Mesenchymal stem cell (in vitro differentiated cells and primary cell): ENCODE results near the gene PICALM.
A peak's percentile ranks its signal among the peaks of the same experiment; 100 is the strongest.
"Not testable (repeated sequence)": the region's sequence is repeated elsewhere in the genome, so short reads cannot be mapped to it uniquely, and the experiment has no call there.

Source experiments
- DNase-seq: peaks from one replicate; pipeline ENCODE4 v3.0.0-alpha.2; 2013
- H2AFZ ChIP-seq: one replicate; pipeline ENCODE4 v1.6.1; 2013; ENCODE audit warnings: low read depth, mild to moderate bottlenecking, control low read depth, inconsistent platforms, low read length, moderate library complexity
- H2AK5ac ChIP-seq: 2 replicates; pipeline ENCODE4 v1.6.1; 2013; ENCODE audit warnings: low read length, moderate library complexity, mild to moderate bottlenecking, inconsistent platforms; ENCODE audit not compliant: severe bottlenecking
- H2BK120ac ChIP-seq: one replicate; pipeline ENCODE4 v1.6.1; 2013; ENCODE audit warnings: low read depth, mild to moderate bottlenecking, inconsistent platforms, low read length, moderate library complexity
- H2BK12ac ChIP-seq, 2 experiments: one replicate each; pipeline ENCODE4 v1.6.1; 2013; ENCODE audit warnings: inconsistent platforms in 2 of 2, low read length in 2 of 2, mild to moderate bottlenecking in 2 of 2, moderate library complexity in 2 of 2, control low read depth in 1 of 2
- H2BK15ac ChIP-seq: one replicate; pipeline ENCODE4 v1.6.1; 2013; ENCODE audit warnings: mild to moderate bottlenecking, low read depth, inconsistent platforms; ENCODE audit not compliant: poor library complexity, severe bottlenecking
- H2BK5ac ChIP-seq: 2 replicates; pipeline ENCODE4 v1.6.1; 2013; ENCODE audit warnings: low read depth, mild to moderate bottlenecking, low read length, control low read depth, inconsistent platforms; ENCODE audit not compliant: poor library complexity, severe bottlenecking
- H3K14ac ChIP-seq, 2 experiments: one replicate each; pipeline ENCODE4 v1.6.1; 2013; ENCODE audit warnings: inconsistent platforms in 2 of 2, low read length in 2 of 2, control low read depth in 1 of 2, mild to moderate bottlenecking in 1 of 2, moderate library complexity in 1 of 2
- H3K18ac ChIP-seq, 2 experiments: one replicate each; pipeline ENCODE4 v1.6.1; 2013; ENCODE audit warnings: inconsistent platforms in 2 of 2, low read length in 2 of 2, control low read depth in 1 of 2, low read depth in 1 of 2, mild to moderate bottlenecking in 1 of 2
- H3K23ac ChIP-seq, 2 experiments: one replicate each; pipeline ENCODE4 v1.6.1; 2013; ENCODE audit warnings: inconsistent platforms in 2 of 2, low read length in 2 of 2, mild to moderate bottlenecking in 2 of 2, moderate library complexity in 2 of 2, control low read depth in 1 of 2
- H3K27ac ChIP-seq: 2 replicates; pipeline ENCODE4 v1.5.1; 2013; ENCODE audit warnings: mild to moderate bottlenecking, moderate library complexity, low read length, control low read depth, inconsistent platforms; ENCODE audit not compliant: poor library complexity, severe bottlenecking
- H3K27me3 ChIP-seq, 2 experiments: 2 replicates each; pipeline versions ENCODE4 v1.6.1 to v1.7.0; 2013; ENCODE audit warnings: low read length in 2 of 2, mild to moderate bottlenecking in 2 of 2, moderate library complexity in 2 of 2, control low read depth in 1 of 2, inconsistent platforms in 1 of 2; ENCODE audit not compliant: control insufficient read depth in 1 of 2, insufficient read depth in 1 of 2
- H3K36me3 ChIP-seq, 2 experiments: 2 replicates each; pipeline versions ENCODE4 v1.6.1 to v1.7.0; 2013; ENCODE audit warnings: low read length in 2 of 2, control low read depth in 1 of 2, inconsistent platforms in 1 of 2, low read depth in 1 of 2, mild to moderate bottlenecking in 1 of 2; ENCODE audit not compliant: insufficient read depth in 2 of 2, control insufficient read depth in 1 of 2
- H3K4ac ChIP-seq, 2 experiments: one replicate each; pipeline ENCODE4 v1.6.1; 2013; ENCODE audit warnings: inconsistent platforms in 2 of 2, low read length in 2 of 2, mild to moderate bottlenecking in 2 of 2, moderate library complexity in 2 of 2, control low read depth in 1 of 2, low read depth in 1 of 2
- H3K4me1 ChIP-seq: 2 replicates; pipeline ENCODE4 v1.6.1; 2013; ENCODE audit warnings: low read depth, low read length, control low read depth; ENCODE audit not compliant: control insufficient read depth, insufficient read depth
- H3K4me2 ChIP-seq: 2 replicates; pipeline ENCODE4 v1.6.1; 2013; ENCODE audit warnings: low read length, mild to moderate bottlenecking, inconsistent platforms; ENCODE audit not compliant: poor library complexity, severe bottlenecking
- H3K4me3 ChIP-seq, 2 experiments: 2 replicates each; pipeline versions ENCODE4 v1.5.1 to v1.7.0; 2013; ENCODE audit warnings: low read length in 2 of 2, mild to moderate bottlenecking in 2 of 2, control low read depth in 1 of 2, low read depth in 1 of 2; ENCODE audit not compliant: insufficient read depth in 1 of 2
- H3K79me1 ChIP-seq: replicated peaks from 2 replicates; pipeline ENCODE4 v1.6.1; 2013; ENCODE audit warnings: mild to moderate bottlenecking, control low read depth, low read length, inconsistent platforms; ENCODE audit not compliant: poor library complexity, severe bottlenecking
- H3K9ac ChIP-seq: 2 replicates; pipeline ENCODE4 v1.7.0; 2013; ENCODE audit warnings: mild to moderate bottlenecking, low read length, moderate library complexity
- H3K9me3 ChIP-seq: 2 replicates; pipeline ENCODE4 v1.7.0; 2013; ENCODE audit warnings: mild to moderate bottlenecking, low read length; ENCODE audit not compliant: control insufficient read depth
- H4K8ac ChIP-seq: one replicate; pipeline ENCODE4 v1.6.1; 2013; ENCODE audit warnings: inconsistent platforms, mild to moderate bottlenecking, low read length, moderate library complexity
- H4K91ac ChIP-seq: one replicate; pipeline ENCODE4 v1.6.1; 2013; ENCODE audit warnings: mild to moderate bottlenecking, low read length, inconsistent platforms
- WGBS: methylation state at CpG from one replicate; pipeline ENCODE4 v1.1.7; 2013; ENCODE audit warnings: mixed read lengths; 5-methylcytosine and 5-hydroxymethylcytosine counted together

Gene PICALM

DNA sequence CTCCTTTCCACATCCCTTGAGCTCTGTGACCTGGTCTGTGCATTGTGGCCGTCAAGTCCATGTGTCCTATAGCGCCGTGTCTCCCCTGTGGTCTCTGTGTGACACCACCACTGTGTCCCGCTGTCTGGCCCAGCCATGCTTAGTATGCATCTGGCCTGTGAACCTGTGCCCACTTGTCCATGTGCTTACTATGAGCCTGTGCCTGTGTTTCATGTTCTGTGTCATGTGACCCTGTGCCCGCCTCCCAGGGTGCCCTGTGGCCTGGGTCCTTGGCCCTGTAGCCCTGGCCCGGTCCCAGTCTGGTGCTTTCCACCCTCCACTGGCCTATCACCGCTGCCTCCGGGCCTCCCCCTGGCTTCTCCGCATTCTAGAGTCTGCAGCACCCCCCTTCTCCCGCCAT, 133.1 kb downstream of the PICALM start:
- Histone ChIP-seq H3K23ac (no peak overlapping the region), H3K14ac (no peak overlapping the region), H3K4me1 (no peaks in the 10 kb centered on the region), H4K91ac (no peak overlapping the region), H3K9ac (no peak overlapping the region), H2BK5ac (no peak overlapping the region), H3K36me3 (peaks cover 0 to 7% of the 10 kb centered on the region in 2 experiments), H3K79me1 (no peaks in the 10 kb centered on the region), H3K27ac (no peak overlapping the region), H3K4me3 (no peak overlapping the region), H2AFZ (no peak overlapping the region), H4K8ac (no peak overlapping the region), H3K27me3 (no peaks in the 10 kb centered on the region), H3K4ac (no peak overlapping the region), H3K4me2 (no peak overlapping the region), H2BK12ac (no peak overlapping the region), H2BK120ac (no peak overlapping the region), H2AK5ac (no peak overlapping the region), H3K18ac (no peak overlapping the region), H2BK15ac (no peak overlapping the region), H3K9me3 (no peaks in the 10 kb centered on the region)
- WGBS: 95% methylated on average over 10 of the region's 10 CpGs
- DNase-seq: no peak

DNA sequence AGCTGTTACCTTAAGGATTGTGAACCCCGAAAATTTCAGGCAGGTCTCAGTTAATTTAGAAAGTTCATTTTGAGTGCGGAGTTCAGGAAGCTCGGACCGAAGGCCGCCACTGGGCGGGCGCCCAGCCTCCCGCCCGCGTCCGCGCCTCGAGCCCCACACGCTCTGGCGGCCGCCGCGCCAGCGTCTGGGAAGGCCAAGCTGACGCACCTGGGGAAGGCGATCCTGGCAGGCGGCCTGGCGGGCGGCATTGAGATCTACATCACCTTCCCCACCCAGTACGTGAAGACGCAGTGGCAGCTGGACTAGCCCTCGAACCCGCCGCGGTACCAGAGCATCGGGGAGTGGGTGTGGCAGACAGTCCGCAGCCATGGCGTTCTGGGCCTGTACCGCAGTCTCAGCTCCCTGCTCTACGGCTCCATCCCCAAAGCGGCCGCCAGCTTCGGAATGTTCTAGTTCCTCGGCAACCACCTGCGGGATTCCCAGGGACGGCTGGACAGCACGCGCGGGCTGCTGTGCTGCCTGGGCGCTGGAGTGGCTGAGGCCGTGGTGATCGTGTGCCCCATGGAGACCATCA, 134.2 kb downstream of the PICALM start:
- Histone ChIP-seq H3K27me3 (no peaks in the 10 kb centered on the region), H3K4me1 (no peaks in the 10 kb centered on the region), H2AFZ (no peak overlapping the region), H3K14ac (no peak overlapping the region), H3K18ac (no peak overlapping the region), H3K9me3 (no peaks in the 10 kb centered on the region), H2BK12ac (no peak overlapping the region), H2BK5ac (no peak overlapping the region), H4K8ac (no peak overlapping the region), H3K79me1 (no peaks in the 10 kb centered on the region), H3K27ac (no peak overlapping the region), H3K4me3 (peak overlapping the region in 1 of 2 experiments; percentile 60), H2BK15ac (no peak overlapping the region), H4K91ac (no peak overlapping the region), H3K36me3 (peaks cover 0 to 7% of the 10 kb centered on the region in 2 experiments), H3K4ac (no peak overlapping the region), H2AK5ac (no peak overlapping the region), H2BK120ac (no peak overlapping the region), H3K4me2 (no peak overlapping the region), H3K9ac (peak overlapping the region; percentile 58), H3K23ac (no peak overlapping the region)
- 97% methylated on average over 47 of the region's 47 CpGs for WGBS
- no peak for DNase-seq

DNA sequence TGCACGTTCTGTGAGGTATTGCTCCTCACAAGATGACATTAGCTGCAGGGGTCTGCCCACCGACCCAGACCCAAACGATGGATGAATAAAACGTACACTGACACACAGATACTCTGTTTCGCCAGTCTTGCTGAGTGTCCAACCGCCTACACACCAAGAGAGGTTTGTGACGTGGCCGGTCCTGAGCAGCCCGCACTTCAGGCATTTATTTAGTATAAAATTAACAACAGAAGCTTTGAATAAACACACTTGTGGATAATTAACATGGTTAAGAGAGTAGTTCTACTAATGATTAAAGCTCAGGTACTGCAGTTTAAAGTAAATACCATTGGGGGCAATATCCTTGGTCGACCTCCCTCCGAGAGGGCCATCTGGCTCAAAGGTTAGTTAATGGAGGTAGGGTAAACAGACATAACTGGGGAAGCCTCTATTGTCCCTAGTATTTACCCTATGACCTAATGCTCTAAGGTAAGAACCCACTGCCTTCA, 138.0 kb downstream of the PICALM start:
- Histone ChIP-seq H3K9ac (no peak overlapping the region), H3K14ac (no peak overlapping the region), H3K79me1 (no peaks in the 10 kb centered on the region), H2BK12ac (no peak overlapping the region), H3K4me3 (no peak overlapping the region), H2BK120ac (no peak overlapping the region), H3K4me1 (no peaks in the 10 kb centered on the region), H3K27me3 (no peaks in the 10 kb centered on the region), H4K8ac (no peak overlapping the region), H2AFZ (no peak overlapping the region), H3K23ac (no peak overlapping the region), H3K36me3 (peaks cover 0 to 7% of the 10 kb centered on the region in 2 experiments), H3K4ac (no peak overlapping the region), H3K9me3 (peaks cover 3% of the 10 kb centered on the region), H3K4me2 (no peak overlapping the region), H2AK5ac (no peak overlapping the region), H4K91ac (no peak overlapping the region), H2BK5ac (no peak overlapping the region), H3K27ac (no peak overlapping the region), H3K18ac (no peak overlapping the region), H2BK15ac (no peak overlapping the region)
- WGBS: 84% methylated on average over 6 of the region's 11 CpGs
- no peak for DNase-seq

DNA sequence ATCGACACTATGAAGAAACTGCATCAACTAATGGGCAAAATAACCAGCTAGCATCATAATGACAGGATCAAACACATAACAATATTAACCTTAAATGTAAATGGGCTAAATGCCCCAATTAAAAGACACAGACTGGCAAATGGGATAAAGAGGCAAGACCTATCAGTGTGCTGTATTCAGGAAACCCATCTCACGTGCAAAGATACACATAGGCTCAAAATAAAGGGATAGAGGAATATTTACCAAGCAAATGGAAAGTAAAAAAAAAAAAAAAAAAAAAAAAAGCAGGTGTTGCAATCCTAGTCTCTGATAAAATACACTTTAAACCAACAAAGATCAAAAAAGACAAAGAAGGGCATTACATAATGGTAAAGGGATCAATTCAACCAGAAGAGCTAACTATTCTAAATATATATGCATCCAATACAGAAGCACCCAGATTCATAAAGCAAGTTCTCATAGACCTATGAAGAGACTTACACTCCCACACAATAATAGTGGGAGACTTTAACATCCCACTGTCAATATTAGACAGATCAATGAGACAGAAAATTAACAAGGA, 142.2 kb downstream of the PICALM start:
- not testable (repeated sequence) for H2BK5ac ChIP-seq, H2AFZ ChIP-seq, H3K18ac ChIP-seq, H3K4me3 ChIP-seq, H4K91ac ChIP-seq, H2BK12ac ChIP-seq, H3K9ac ChIP-seq, H3K27ac ChIP-seq, H2BK15ac ChIP-seq, H2BK120ac ChIP-seq, H3K79me1 ChIP-seq, H3K36me3 ChIP-seq, H3K4me2 ChIP-seq, H2AK5ac ChIP-seq, H3K9me3 ChIP-seq, H3K4ac ChIP-seq, H4K8ac ChIP-seq, H3K14ac ChIP-seq, DNase-seq, H3K4me1 ChIP-seq, H3K27me3 ChIP-seq, H3K23ac ChIP-seq
- no CpG with 5 or more reads among the region's 2 CpGs for WGBS
